ENCODE data around the gene GREM1. TPM values are rescaled to one million over a fixed set of nuclear protein-coding genes. Genes with fewer than 3 reads are reported as not detected.

Gene GREM1
- total and polyA plus RNA-seq, 9 of the 15 experiments (the other 6 are each of a cell fraction or from before 2014, with no cell fraction given) = 0.01 to 0.20 (median 0.06) TPM; not detected in 6

DNA sequence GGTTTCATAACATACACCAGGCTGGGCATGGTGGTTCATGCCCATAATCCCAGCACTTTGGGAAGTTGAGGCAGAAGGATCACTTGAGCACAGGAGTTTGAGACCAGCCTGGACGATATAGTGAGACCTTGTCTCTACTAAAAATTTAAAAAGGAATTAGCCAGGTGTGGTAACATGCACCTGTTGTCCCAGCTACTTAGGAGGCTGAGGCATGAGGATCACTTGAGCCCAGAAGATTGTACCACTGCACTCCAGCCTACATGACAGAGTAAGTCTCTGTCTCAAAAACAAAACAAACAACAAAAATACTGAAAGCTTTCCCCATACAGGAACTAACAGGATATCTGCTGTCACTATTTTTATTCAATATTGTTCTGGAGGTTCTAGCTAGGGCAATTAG is 20.9 kb downstream of the GREM1 start:
- in situ Hi-C loops (cut with MboI) (no loop called here), intact Hi-C loops (cut with micrococcal nuclease) (no loop called here)
- Histone ChIP-seq H3K4me1 (replicated peaks in 1 of 2; ENCODE audit: control insufficient read depth in 2 of 2, insufficient read depth in 2 of 2, low read length in 2 of 2) (no peaks in the 10 kb centered on the region), H3K79me2 (ENCODE audit: control insufficient read depth, insufficient read depth, low read length) (no peaks in the 10 kb centered on the region), H3K27ac (ENCODE audit: extremely low read depth, low read depth, low read length) (no peak overlapping the region), H3K36me3 (ENCODE audit: control insufficient read depth, insufficient read depth, low read length) (no peaks in the 10 kb centered on the region), H3K4me2 (ENCODE audit: insufficient read depth, low read length) (no peak overlapping the region), H3K27me3 (ENCODE audit: control insufficient read depth in 2 of 2, insufficient read depth in 2 of 2, low read length in 2 of 2) (no peaks in the 10 kb centered on the region), H4K20me1 (replicated peaks; ENCODE audit: control insufficient read depth, insufficient read depth, low read length) (no peaks in the 10 kb centered on the region), H3K9me3 (replicated peaks; ENCODE audit: control insufficient read depth, insufficient read depth, low read depth, low read length) (no peaks in the 10 kb centered on the region), H3K9me1 (ENCODE audit: control insufficient read depth, insufficient read depth, low read length) (no peaks in the 10 kb centered on the region), H3K4me3 (no peak overlapping the region), H3K9ac (ENCODE audit: insufficient read depth in 1 of 2, low read depth in 2 of 2, low read length in 2 of 2) (no peak overlapping the region), H2AFZ (ENCODE audit: low read depth, low read length) (no peak overlapping the region)
- no peak for FAIRE-seq
- ChIA-PET POLR2A (no interaction called here), CTCF (ENCODE audit: low intra/inter-chr PET ratio) (no interaction called here)
- ATAC-seq = no peak
- WGBS (ENCODE audit: insufficient coverage, low coverage, missing lambda C conversion rate) = 7% methylated on average over 1 of the region's 1 CpG
- TF ChIP-seq, protein P1, sequence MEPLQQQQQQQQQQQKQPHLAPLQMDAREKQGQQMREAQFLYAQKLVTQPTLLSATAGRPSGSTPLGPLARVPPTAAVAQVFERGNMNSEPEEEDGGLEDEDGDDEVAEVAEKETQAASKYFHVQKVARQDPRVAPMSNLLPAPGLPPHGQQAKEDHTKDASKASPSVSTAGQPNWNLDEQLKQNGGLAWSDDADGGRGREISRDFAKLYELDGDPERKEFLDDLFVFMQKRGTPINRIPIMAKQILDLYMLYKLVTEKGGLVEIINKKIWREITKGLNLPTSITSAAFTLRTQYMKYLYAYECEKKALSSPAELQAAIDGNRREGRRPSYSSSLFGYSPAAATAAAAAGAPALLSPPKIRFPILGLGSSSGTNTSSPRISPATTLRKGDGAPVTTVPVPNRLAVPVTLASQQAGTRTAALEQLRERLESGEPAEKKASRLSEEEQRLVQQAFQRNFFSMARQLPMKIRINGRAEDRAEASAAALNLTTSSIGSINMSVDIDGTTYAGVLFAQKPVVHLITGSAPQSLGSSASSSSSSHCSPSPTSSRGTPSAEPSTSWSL (CRISPR knock-in tag; IDR thresholded peaks at IDR 0.05; ENCODE audit: borderline replicate concordance) = no peak
- no TSS peak for BruUV-seq (replicated peaks)
- DNase-seq (ENCODE audit: extremely low read depth in 1 of 4, low spot score in 3 of 4) = no peak

DNA sequence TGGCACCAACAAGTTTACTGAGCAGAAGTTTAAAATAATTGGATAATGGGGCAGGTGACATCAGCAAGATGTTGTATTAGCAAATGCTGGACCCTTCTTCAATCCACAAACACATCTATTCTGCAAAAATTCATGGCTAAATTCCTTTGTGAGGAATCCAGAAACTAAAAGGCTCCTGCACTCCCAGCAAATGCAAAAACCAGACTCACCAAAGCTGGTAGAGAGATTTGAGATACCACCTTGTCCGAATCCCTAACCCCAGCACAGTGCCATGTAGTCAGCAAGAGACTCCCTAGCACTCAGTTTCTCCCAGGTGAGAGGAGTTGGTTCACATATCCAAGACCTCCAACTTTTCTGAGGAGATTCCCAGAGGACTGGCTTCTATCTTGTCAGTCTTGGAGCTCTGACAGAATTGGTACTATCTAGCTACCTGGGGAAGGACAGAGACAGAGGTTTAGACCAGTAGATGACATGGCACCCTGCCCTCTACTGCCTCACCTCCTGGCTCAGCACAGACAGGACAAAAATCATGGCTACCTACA is 21.8 kb downstream of the GREM1 start:
- ATAC-seq (no peak), DNase-seq (ENCODE audit: extremely low read depth in 1 of 4, low spot score in 3 of 4) (no peak), FAIRE-seq (peak; percentile 72)
- H2AFZ ChIP-seq (ENCODE audit: low read depth, low read length) = no peak overlapping the region
- in situ Hi-C loops (cut with MboI) (no loop called here), intact Hi-C loops (cut with micrococcal nuclease) (no loop called here)
- no peaks in the 10 kb centered on the region for H3K27me3 ChIP-seq (ENCODE audit: control insufficient read depth in 2 of 2, insufficient read depth in 2 of 2, low read length in 2 of 2)
- no peak for TF ChIP-seq RBM17 (IDR thresholded peaks at IDR 0.05; ENCODE audit: borderline replicate concordance, low read depth, low read length)
- TF ChIP-seq MXI1 (IDR thresholded peaks at IDR 0.05; ENCODE audit: low read depth, low read length) = no peak
- TF ChIP-seq GTF2F1 (IDR thresholded peaks at IDR 0.05; ENCODE audit: low read depth, low read length) = no peak
- TF ChIP-seq KLF10 (CRISPR knock-in tag; IDR thresholded peaks at IDR 0.05) = no peak
- H3K4me1 ChIP-seq (replicated peaks in 1 of 2; ENCODE audit: control insufficient read depth in 2 of 2, insufficient read depth in 2 of 2, low read length in 2 of 2) = no peaks in the 10 kb centered on the region
- 0% methylated on average over 1 of the region's 1 CpG for WGBS (ENCODE audit: insufficient coverage, low coverage, missing lambda C conversion rate)
- H3K9me1 ChIP-seq (ENCODE audit: control insufficient read depth, insufficient read depth, low read length) = no peaks in the 10 kb centered on the region
- no peak overlapping the region for H3K27ac ChIP-seq (ENCODE audit: extremely low read depth, low read depth, low read length)
- POLR2A ChIA-PET = no interaction called here
- H3K9me3 ChIP-seq (replicated peaks; ENCODE audit: control insufficient read depth, insufficient read depth, low read depth, low read length) = no peaks in the 10 kb centered on the region
- no peaks in the 10 kb centered on the region for H3K36me3 ChIP-seq (ENCODE audit: control insufficient read depth, insufficient read depth, low read length)
- H3K9ac ChIP-seq (ENCODE audit: insufficient read depth in 1 of 2, low read depth in 2 of 2, low read length in 2 of 2) = no peak overlapping the region
- H4K20me1 ChIP-seq (replicated peaks; ENCODE audit: control insufficient read depth, insufficient read depth, low read length) = no peaks in the 10 kb centered on the region
- H3K79me2 ChIP-seq (ENCODE audit: control insufficient read depth, insufficient read depth, low read length) = no peaks in the 10 kb centered on the region
- no TSS peak for BruUV-seq (replicated peaks)
- no peak overlapping the region for H3K4me2 ChIP-seq (ENCODE audit: insufficient read depth, low read length)
- no peak overlapping the region for H3K4me3 ChIP-seq
- CTCF ChIA-PET (ENCODE audit: low intra/inter-chr PET ratio) = no interaction called here

Measured in K562 (cell line).